Tibial artery (tissue), 4 donors: ENCODE data around the gene IQCE.

ENCODE experiments used
- DNase-seq, 2 donors: peaks; one replicate each; pipeline ENCODE4 v3.0.0-alpha.2; 2019
- H3K27ac ChIP-seq, 2 donors: fragments of 200-600 bp; sonication (generic) in 1 of 2; 1 replicate in 1 of 2; 2 replicates in 1 of 2; pipeline ENCODE4 v1.5.1; 2018 to 2019; ENCODE audit warnings: mild to moderate bottlenecking in 1 of 2
- H3K27me3 ChIP-seq, 2 donors: fragments of 200-600 bp; sonication (generic) in 1 of 2; one replicate each; pipeline versions ENCODE4 v1.5.1 to v1.6.0; 2016 to 2019
- H3K36me3 ChIP-seq, 3 donors: fragments of 200-600 bp; sonication (generic) in 2 of 3; one replicate each; pipeline ENCODE4 v1.5.1; 2016 to 2019; ENCODE audit warnings: mild to moderate bottlenecking in 2 of 3
- H3K4me1 ChIP-seq, 4 donors: fragments of 200-600 bp; sonication (generic) in 2 of 4; 1 replicate in 3 of 4; 2 replicates in 1 of 4; pipeline ENCODE4 v1.5.1; 2016 to 2019
- H3K4me3 ChIP-seq, 2 donors: fragments of 200-600 bp; sonication (generic) in 1 of 2; 1 replicate in 1 of 2; 2 replicates in 1 of 2; pipeline ENCODE4 v1.5.1; 2018 to 2019; ENCODE audit warnings: mild to moderate bottlenecking in 2 of 2
- H3K9me3 ChIP-seq, 3 donors: fragments of 200-600 bp; sonication (generic) in 1 of 3; one replicate each; pipeline ENCODE4 v1.5.1; 2016 to 2019
- CTCF ChIP-seq, 2 experiments: fragments of 200-600 bp in 1 of 2; fragments of 450-650 bp in 1 of 2; IDR thresholded peaks; one replicate each; pipeline ENCODE4 v1.5.1; 2017 to 2019; ENCODE audit warnings: antibody characterized with exemption in 2 of 2, mild to moderate bottlenecking in 1 of 2, moderate library complexity in 1 of 2
- intact Hi-C: fragments of 100-400 bp; cut with DNase I; formaldehyde crosslinking; loops from one replicate; pipeline ENCODE4 v1.15.0; 2023; ENCODE audit warnings: low total_unique reads

Gene IQCE

GRCh38 chr7:2651336-2651735 lies 92.6 kb downstream of the IQCE start:
- no peaks in the 10 kb centered on the region for H3K9me3 ChIP-seq
- no peak for DNase-seq
- TF ChIP-seq CTCF (IDR thresholded peaks at IDR 0.05) = no peak
- H3K4me3 ChIP-seq = no peak overlapping the region
- no peak overlapping the region for H3K27ac ChIP-seq
- peaks cover 2 to 90% (median 36%) of the 10 kb centered on the region in 3 donors for H3K36me3 ChIP-seq
- intact Hi-C loops = no loop called here
- H3K4me1 ChIP-seq = no peaks in the 10 kb centered on the region
- H3K27me3 ChIP-seq = no peaks in the 10 kb centered on the region

- Histone ChIP-seq H3K36me3 (peaks cover 8 to 90% (median 32%) of the 10 kb centered on the region in 3 donors), H3K9me3 (no peaks in the 10 kb centered on the region), H3K4me1 (no peaks in the 10 kb centered on the region), H3K4me3 (no peak overlapping the region), H3K27me3 (no peaks in the 10 kb centered on the region), H3K27ac (no peak overlapping the region)
- intact Hi-C loops = no loop called here
- TF ChIP-seq CTCF (IDR thresholded peaks at IDR 0.05) = no peak
- DNase-seq = no peak
These were observed 93.3 kb downstream of the IQCE start for GRCh38 chr7:2651847-2652735.

GRCh38 chr7:2652736-2653060 lies 93.9 kb downstream of the IQCE start:
- H3K9me3 ChIP-seq = no peaks in the 10 kb centered on the region
- H3K36me3 ChIP-seq = peaks cover 8 to 90% (median 26%) of the 10 kb centered on the region in 3 donors
- H3K27me3 ChIP-seq = no peaks in the 10 kb centered on the region
- no peak overlapping the region for H3K27ac ChIP-seq
- H3K4me1 ChIP-seq = no peaks in the 10 kb centered on the region
- TF ChIP-seq CTCF (IDR thresholded peaks at IDR 0.05) = no peak
- intact Hi-C loops = no loop called here
- DNase-seq = no peak
- no peak overlapping the region for H3K4me3 ChIP-seq

GRCh38 chr7:2654059-2654458 lies 95.3 kb downstream of the IQCE start:
- peaks cover 8 to 90% (median 29%) of the 10 kb centered on the region in 3 donors for H3K36me3 ChIP-seq
- no peaks in the 10 kb centered on the region for H3K9me3 ChIP-seq
- no peaks in the 10 kb centered on the region for H3K27me3 ChIP-seq
- H3K27ac ChIP-seq = no peak overlapping the region
- TF ChIP-seq CTCF (IDR thresholded peaks at IDR 0.05) = no peak
- H3K4me3 ChIP-seq = no peak overlapping the region
- no peak for DNase-seq
- no peaks in the 10 kb centered on the region for H3K4me1 ChIP-seq
- intact Hi-C loops = no loop called here

- DNase-seq = no peak
- Histone ChIP-seq H3K4me1 (no peaks in the 10 kb centered on the region), H3K27me3 (no peaks in the 10 kb centered on the region), H3K4me3 (no peak overlapping the region), H3K9me3 (no peaks in the 10 kb centered on the region), H3K36me3 (peaks cover 8 to 90% (median 36%) of the 10 kb centered on the region in 3 donors), H3K27ac (no peak overlapping the region)
- TF ChIP-seq CTCF (IDR thresholded peaks at IDR 0.05) = no peak
- intact Hi-C loops = no loop called here
These were observed 97.3 kb downstream of the IQCE start for GRCh38 chr7:2655870-2656614.
